GM19099 (cell line): ENCODE data around the gene THAP10.

ENCODE experiments used
- POLR2A ChIP-seq: IDR thresholded peaks from 3 replicates; pipeline ENCODE4 v1.6.1; 2011; ENCODE audit warnings: low read depth; ENCODE audit not compliant: insufficient read length; ENCODE audit errors: extremely low read depth

Gene THAP10

GRCh38 chr15:70902107-70902506 is 9.9 kb upstream of the THAP10 start:
- no peak for TF ChIP-seq POLR2A

- no peak for TF ChIP-seq POLR2A
Observed at GRCh38 chr15:70892912-70893560, 803 bp upstream of the THAP10 start.

- no peak for TF ChIP-seq POLR2A
Observed at GRCh38 chr15:70882361-70882760, 9.9 kb downstream of the THAP10 start.

GRCh38 chr15:70880781-70881180 is 11.5 kb downstream of the THAP10 start:
- no peak for TF ChIP-seq POLR2A

GRCh38 chr15:70879401-70879800 is 12.8 kb downstream of the THAP10 start:
- TF ChIP-seq POLR2A, result no peak

GRCh38 chr15:70876683-70877082 is 15.6 kb downstream of the THAP10 start:
- no peak for TF ChIP-seq POLR2A

GRCh38 chr15:70876011-70876410 is 16.2 kb downstream of the THAP10 start:
- TF ChIP-seq POLR2A, result no peak

- TF ChIP-seq POLR2A, result no peak
Observed at GRCh38 chr15:70875001-70875782, 17.0 kb downstream of the THAP10 start.

- no peak for TF ChIP-seq POLR2A
Observed at GRCh38 chr15:70873232-70874054, 18.8 kb downstream of the THAP10 start.

- TF ChIP-seq POLR2A, result no peak
Observed at GRCh38 chr15:70870051-70870450, 22.2 kb downstream of the THAP10 start.

- no peak for TF ChIP-seq POLR2A
Observed at GRCh38 chr15:70869346-70869745, 22.9 kb downstream of the THAP10 start.

- TF ChIP-seq POLR2A, result no peak
Observed at GRCh38 chr15:70867911-70868467, 24.2 kb downstream of the THAP10 start.

- no peak for TF ChIP-seq POLR2A
Observed at GRCh38 chr15:70866982-70867641, 25.1 kb downstream of the THAP10 start.

GRCh38 chr15:70863450-70864218 is 28.6 kb downstream of the THAP10 start:
- no peak for TF ChIP-seq POLR2A
